ENCODE results near the gene PLPP4. TPM values are rescaled to one million over a fixed set of nuclear protein-coding genes. Genes with fewer than 3 reads are reported as not detected.
A peak's percentile ranks its signal among the peaks of the same experiment; 100 is the strongest.

The PLPP4 gene
- total and polyA plus RNA-seq, 2 donors (not counting 1 experiment from before 2014, with no cell fraction given), result 0.22 to 1.2 TPM

- peak in 1 of 2 donors; percentile 57 for DNase-seq (ENCODE audit: low read depth in 2 of 2)
- Histone ChIP-seq H3K27me3 (ENCODE audit: control insufficient read depth, insufficient read depth, low read length) (no peaks in the 10 kb centered on the region), H4K20me1 (ENCODE audit: control insufficient read depth, extremely low read depth, insufficient read depth, low read length) (no peaks in the 10 kb centered on the region)
Measured at GRCh38 chr10:120514035-120514620, 57.1 kb downstream of the PLPP4 start.

GRCh38 chr10:120514959-120515358 lies 57.9 kb downstream of the PLPP4 start:
- Histone ChIP-seq H3K4me1 (ENCODE audit: control insufficient read depth, extremely low read depth, insufficient read depth, low read length) (no peaks in the 10 kb centered on the region), H3K27ac (ENCODE audit: insufficient read depth, low read length) (no peak overlapping the region), H3K9me3 (ENCODE audit: control insufficient read depth, insufficient read depth, low read depth, low read length) (no peaks in the 10 kb centered on the region), H4K20me1 (ENCODE audit: control insufficient read depth, extremely low read depth, insufficient read depth, low read length) (no peaks in the 10 kb centered on the region), H3K4me2 (ENCODE audit: extremely low read depth, insufficient read depth, low read length) (no peak overlapping the region), H2AFZ (ENCODE audit: low read length) (no peak overlapping the region), H3K79me2 (ENCODE audit: control insufficient read depth, insufficient read depth, low read length) (no peaks in the 10 kb centered on the region), H3K27me3 (ENCODE audit: control insufficient read depth, insufficient read depth, low read length) (no peaks in the 10 kb centered on the region), H3K9ac (ENCODE audit: insufficient read depth, low read length) (no peak overlapping the region), H3K36me3 (ENCODE audit: control insufficient read depth, insufficient read depth, low read length) (no peaks in the 10 kb centered on the region), H3K4me3 (replicated peaks in 1 of 4; ENCODE audit: control extremely low read depth in 1 of 4, insufficient read depth in 1 of 4, low read depth in 3 of 4, low read length in 4 of 4) (no peak overlapping the region)
- no peak for DNase-seq (ENCODE audit: low read depth in 2 of 2)
- no peak for TF ChIP-seq CTCF (conservative IDR thresholded peaks at IDR 0.05 in 1 of 2, IDR thresholded peaks at IDR 0.05 in 1 of 2; ENCODE audit: low read depth in 1 of 2, low read length in 2 of 2)
- TF ChIP-seq EZH2 (IDR thresholded peaks at IDR 0.05; ENCODE audit: low read length, missing control alignments), result no peak

More at GRCh38 chr10:120514035-120514620, 57.1 kb downstream of the PLPP4 start:
- no peaks in the 10 kb centered on the region for H3K36me3 ChIP-seq (ENCODE audit: control insufficient read depth, insufficient read depth, low read length)
- no peak overlapping the region for H3K9ac ChIP-seq (ENCODE audit: insufficient read depth, low read length)
- no peak overlapping the region for H2AFZ ChIP-seq (ENCODE audit: low read length)
- no peak overlapping the region for H3K4me3 ChIP-seq (replicated peaks in 1 of 4; ENCODE audit: control extremely low read depth in 1 of 4, insufficient read depth in 1 of 4, low read depth in 3 of 4, low read length in 4 of 4)
- H3K4me1 ChIP-seq (ENCODE audit: control insufficient read depth, extremely low read depth, insufficient read depth, low read length), result no peaks in the 10 kb centered on the region
- H3K4me2 ChIP-seq (ENCODE audit: extremely low read depth, insufficient read depth, low read length), result no peak overlapping the region
- no peak overlapping the region for H3K27ac ChIP-seq (ENCODE audit: insufficient read depth, low read length)
- H3K79me2 ChIP-seq (ENCODE audit: control insufficient read depth, insufficient read depth, low read length), result no peaks in the 10 kb centered on the region
- no peaks in the 10 kb centered on the region for H3K9me3 ChIP-seq (ENCODE audit: control insufficient read depth, insufficient read depth, low read depth, low read length)
- TF ChIP-seq CTCF (conservative IDR thresholded peaks at IDR 0.05 in 1 of 2, IDR thresholded peaks at IDR 0.05 in 1 of 2; ENCODE audit: low read depth in 1 of 2, low read length in 2 of 2), result no peak
- TF ChIP-seq EZH2 (IDR thresholded peaks at IDR 0.05; ENCODE audit: low read length, missing control alignments), result no peak

- no peaks in the 10 kb centered on the region for H3K4me1 ChIP-seq (ENCODE audit: control insufficient read depth, extremely low read depth, insufficient read depth, low read length)
- no peak for DNase-seq (ENCODE audit: low read depth in 2 of 2)
Measured at GRCh38 chr10:120515741-120516140, 58.7 kb downstream of the PLPP4 start.

More at GRCh38 chr10:120515741-120516140, 58.7 kb downstream of the PLPP4 start:
- Histone ChIP-seq H3K27me3 (ENCODE audit: control insufficient read depth, insufficient read depth, low read length) (no peaks in the 10 kb centered on the region), H2AFZ (ENCODE audit: low read length) (no peak overlapping the region), H3K27ac (ENCODE audit: insufficient read depth, low read length) (no peak overlapping the region), H3K36me3 (ENCODE audit: control insufficient read depth, insufficient read depth, low read length) (no peaks in the 10 kb centered on the region), H4K20me1 (ENCODE audit: control insufficient read depth, extremely low read depth, insufficient read depth, low read length) (no peaks in the 10 kb centered on the region), H3K4me2 (ENCODE audit: extremely low read depth, insufficient read depth, low read length) (no peak overlapping the region), H3K4me3 (replicated peaks in 1 of 4; ENCODE audit: control extremely low read depth in 1 of 4, insufficient read depth in 1 of 4, low read depth in 3 of 4, low read length in 4 of 4) (no peak overlapping the region), H3K9me3 (ENCODE audit: control insufficient read depth, insufficient read depth, low read depth, low read length) (no peaks in the 10 kb centered on the region), H3K79me2 (ENCODE audit: control insufficient read depth, insufficient read depth, low read length) (no peaks in the 10 kb centered on the region), H3K9ac (ENCODE audit: insufficient read depth, low read length) (no peak overlapping the region)
- TF ChIP-seq EZH2 (IDR thresholded peaks at IDR 0.05; ENCODE audit: low read length, missing control alignments) (no peak), CTCF (conservative IDR thresholded peaks at IDR 0.05 in 1 of 2, IDR thresholded peaks at IDR 0.05 in 1 of 2; ENCODE audit: low read depth in 1 of 2, low read length in 2 of 2) (no peak)

Data from fibroblast of lung (primary cell).